Aorta (tissue), 5 donors: ENCODE results near the gene GSN. TPM values are rescaled to one million over a fixed set of nuclear protein-coding genes. Genes with fewer than 3 reads are reported as not detected.

Experiments
- ATAC-seq: fragments of 200-7000 bp; cut with Tn5 transposase; one replicate; pipeline ENCODE4 v1.9.1; 2022; ENCODE audit warnings: moderate library complexity; ENCODE audit not compliant: low FRiP score
- DNase-seq, 2 donors: peaks; one replicate each; pipeline ENCODE4 v3.0.0-alpha.2; 2020
- H3K27ac ChIP-seq, 2 donors: one replicate each; pipeline ENCODE4 v1.5.1; 2013; ENCODE audit warnings: low read length in 2 of 2, mild to moderate bottlenecking in 2 of 2, moderate library complexity in 2 of 2, control low read depth in 1 of 2, inconsistent platforms in 1 of 2, low read depth in 1 of 2
- H3K27me3 ChIP-seq, 2 donors: one replicate each; pipeline ENCODE4 v1.6.1; 2013; ENCODE audit warnings: control low read depth in 1 of 2, low read length in 1 of 2, mild to moderate bottlenecking in 1 of 2, moderate library complexity in 1 of 2; ENCODE audit not compliant: insufficient read depth in 2 of 2, control insufficient read depth in 1 of 2
- H3K36me3 ChIP-seq, 2 donors: one replicate each; pipeline ENCODE4 v1.6.1; 2013; ENCODE audit warnings: control low read depth in 1 of 2, low read length in 1 of 2, mild to moderate bottlenecking in 1 of 2; ENCODE audit not compliant: insufficient read depth in 2 of 2, control insufficient read depth in 1 of 2
- H3K4me1 ChIP-seq, 2 donors: one replicate each; pipeline ENCODE4 v1.6.1; 2013; ENCODE audit warnings: low read length in 2 of 2, control low read depth in 1 of 2, mild to moderate bottlenecking in 1 of 2, moderate library complexity in 1 of 2; ENCODE audit not compliant: insufficient read depth in 2 of 2, control insufficient read depth in 1 of 2
- H3K4me3 ChIP-seq, 2 donors: one replicate each; pipeline ENCODE4 v1.5.1; 2013; ENCODE audit warnings: low read length in 2 of 2, control low read depth in 1 of 2, mild to moderate bottlenecking in 1 of 2
- H3K9me3 ChIP-seq: one replicate; pipeline ENCODE4 v1.6.1; 2013; ENCODE audit warnings: mild to moderate bottlenecking, low read length; ENCODE audit not compliant: control insufficient read depth
- whole genome bisulfite sequencing, 2 donors: extraction: QIAGEN DNeasy Blood & Tissue Kit; methylation state at CpG; one replicate each; pipeline ENCODE4 v1.1.7; 2013; 5-methylcytosine and 5-hydroxymethylcytosine counted together
- intact Hi-C, 2 donors: fragments of 100-400 bp; cut with DNase I; formaldehyde crosslinking; loops; one replicate each; pipeline versions ENCODE4 v1.14.2 to v1.15.0; 2022
- polyA plus RNA-seq, 2 donors: library from polyadenylated mRNA; stranded (reverse); fragments of 200-250 nt; gene quantifications; one replicate each; pipeline ENCODE4 v1.2.3, GENCODE V29; 2013
- total RNA-seq, 2 donors: library from RNA; stranded (reverse); fragmentation: NEBNext Ultra II Directional; extraction: Animal tissue kit (Norgen Biotek cat#: 25700); gene quantifications; one replicate each; pipeline ENCODE4 v1.2.1, GENCODE V29; 2021
- donor health status: healthy with polysubstance abuse.
- donor health status: Bipolar disorder and iron deficiency.
- donor health status: DM: no; HTN: no; CAD: no.
- donor health status: DM: no; HTN: no; CAD: no.
- donor health status: DM: yes; HTN: yes; CAD: no.

GSN gene
- total and polyA plus RNA-seq, 4 donors = 451 to 2,469 (median 1,011) TPM

DNA sequence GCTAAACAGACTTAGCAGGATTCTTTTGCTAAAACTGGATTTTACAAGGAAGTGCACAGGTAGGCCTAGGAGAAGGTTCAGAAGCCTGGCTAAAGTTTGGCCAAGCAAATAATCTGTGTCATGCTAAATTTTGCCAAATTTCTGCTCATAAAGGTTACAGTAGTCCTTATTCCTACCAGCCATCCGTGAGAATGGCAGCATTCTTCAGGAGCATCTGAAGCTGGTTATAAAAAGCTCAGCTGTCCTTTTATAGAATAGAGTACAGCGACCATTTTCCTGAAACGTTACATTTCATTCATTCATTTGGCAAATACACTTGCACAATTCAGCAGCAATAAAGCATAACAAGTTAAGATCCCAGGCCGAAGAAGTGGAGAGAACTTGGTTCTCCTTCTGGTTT lies 6.9 kb downstream of the GSN start:
- intact Hi-C loops = no loop called here
- Histone ChIP-seq H3K27me3 (no peaks in the 10 kb centered on the region), H3K4me1 (peaks cover 16 to 22% of the 10 kb centered on the region in 2 donors), H3K36me3 (no peaks in the 10 kb centered on the region), H3K9me3 (no peaks in the 10 kb centered on the region), H3K4me3 (no peak overlapping the region), H3K27ac (peak overlapping the region; percentile 69 to 80)
- DNase-seq = no peak
- no peak for ATAC-seq
- WGBS, 2 donors = 12 to 19% methylated on average over 4 of the region's 4 CpGs

- peak overlapping the region; percentile 72 to 98 for H3K27ac ChIP-seq
- 22 to 23% methylated on average over 8 of the region's 8 CpGs for WGBS, 2 donors
- intact Hi-C loops = no loop called here
Measured at GRCh38 chr9:121275781-121276658, 8.1 kb downstream of the GSN start.

GRCh38 chr9:121277026-121277425 lies 9.1 kb downstream of the GSN start:
- DNase-seq (no peak), ATAC-seq (no peak)
- 96 to 100% methylated on average over 1 of the region's 1 CpG for WGBS, 2 donors
- H3K9me3 ChIP-seq = no peaks in the 10 kb centered on the region
- H3K27me3 ChIP-seq = no peaks in the 10 kb centered on the region
- H3K4me1 ChIP-seq = peaks cover 20 to 25% of the 10 kb centered on the region in 2 donors
- intact Hi-C loops = no loop called here
- H3K4me3 ChIP-seq = no peak overlapping the region
- H3K36me3 ChIP-seq = no peaks in the 10 kb centered on the region
- peak overlapping the region; percentile 75 to 81 for H3K27ac ChIP-seq

More at GRCh38 chr9:121275781-121276658, 8.1 kb downstream of the GSN start:
- no peak overlapping the region for H3K4me3 ChIP-seq
- H3K9me3 ChIP-seq = no peaks in the 10 kb centered on the region
- H3K36me3 ChIP-seq = no peaks in the 10 kb centered on the region
- ATAC-seq = no peak
- no peak for DNase-seq
- H3K4me1 ChIP-seq = peaks cover 19 to 25% of the 10 kb centered on the region in 2 donors
- no peaks in the 10 kb centered on the region for H3K27me3 ChIP-seq

DNA sequence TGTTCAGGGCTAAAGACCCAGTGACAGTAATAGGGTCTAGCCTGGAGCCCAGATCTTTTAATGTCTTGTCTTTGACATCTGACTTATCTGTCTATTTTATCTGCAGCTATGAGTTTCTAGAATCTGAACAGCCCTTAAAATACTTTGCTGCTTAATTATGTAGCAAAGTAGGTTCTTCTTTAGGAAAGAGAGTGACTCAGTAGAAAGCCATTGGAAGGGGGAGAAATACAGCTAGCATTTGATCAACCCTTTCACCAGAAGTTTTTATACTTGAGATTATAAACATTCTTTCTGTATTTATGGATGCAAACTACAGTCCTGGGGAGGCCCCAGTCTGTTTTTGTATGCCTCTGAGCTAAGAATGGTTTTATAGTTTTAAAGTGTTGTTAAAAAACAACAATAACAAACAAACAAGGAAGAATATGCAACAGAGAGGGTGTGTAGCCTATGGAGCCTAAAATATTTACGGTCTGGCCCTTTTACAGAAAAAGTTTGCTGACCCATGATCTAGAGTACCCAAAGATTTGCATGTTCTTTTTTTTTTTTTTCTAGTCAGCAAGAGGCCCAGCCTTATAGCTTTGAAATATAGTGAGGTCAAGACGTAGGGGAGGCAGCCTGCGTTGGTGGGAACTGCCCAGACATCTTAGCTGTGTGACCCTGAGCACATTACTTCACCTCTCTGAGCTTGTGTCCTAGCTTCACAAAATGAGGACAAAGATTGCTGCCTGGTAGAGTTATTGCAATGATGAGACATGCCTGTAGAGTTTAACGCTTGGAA lies 9.7 kb downstream of the GSN start:
- peak overlapping the region; percentile 81 to 98 for H3K27ac ChIP-seq
- DNase-seq = no peak
- no peak overlapping the region for H3K4me3 ChIP-seq
- intact Hi-C loops = loop anchor here (1.0 to 2.0 kb wide), 2 partner anchors 8 to 21 kb away; no protein-coding TSS in a partner anchor
- H3K4me1 ChIP-seq = peaks cover 20 to 25% of the 10 kb centered on the region in 2 donors
- H3K9me3 ChIP-seq = no peaks in the 10 kb centered on the region
- ATAC-seq = no peak
- no peaks in the 10 kb centered on the region for H3K27me3 ChIP-seq
- H3K36me3 ChIP-seq = no peaks in the 10 kb centered on the region
- 37 to 47% methylated on average over 4 of the region's 4 CpGs for WGBS, 2 donors

DNA sequence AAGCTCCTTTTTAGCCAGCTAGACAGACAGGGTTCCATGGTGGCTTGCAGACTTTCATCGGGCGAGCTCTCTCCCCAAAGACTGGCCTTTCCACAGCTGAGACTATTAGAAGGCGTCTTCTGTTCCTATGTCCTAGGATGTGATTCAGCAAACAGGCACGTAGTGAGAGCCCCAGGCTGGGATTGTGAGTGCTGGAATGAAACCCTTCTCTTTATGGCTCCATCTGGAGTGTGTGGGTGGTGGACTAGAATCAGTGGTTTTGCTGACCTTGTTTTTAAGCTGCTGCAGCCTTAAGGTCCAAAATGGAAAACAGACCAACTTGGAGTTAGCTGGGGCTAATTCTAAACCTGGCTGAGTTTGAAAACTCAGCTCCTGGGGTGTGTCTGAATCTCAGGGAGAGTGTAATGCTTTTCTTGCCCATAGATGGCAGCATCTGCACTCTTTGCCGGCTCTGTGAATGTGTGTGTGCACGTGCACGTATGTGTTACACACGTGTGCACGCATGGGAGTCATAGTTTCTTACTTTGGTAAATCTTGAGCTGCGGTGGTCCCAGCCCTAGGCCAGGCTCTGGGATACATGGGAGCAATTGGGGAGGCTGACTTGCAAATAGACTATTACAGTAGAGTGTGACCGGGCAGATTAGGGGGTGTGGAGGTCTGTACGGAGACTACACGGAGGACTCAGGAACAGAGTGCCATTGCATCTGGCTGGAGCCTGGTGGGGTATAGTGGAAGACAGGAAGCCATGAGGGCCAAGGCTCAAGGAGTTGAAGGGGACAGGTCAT lies 10.7 kb downstream of the GSN start:
- H3K4me1 ChIP-seq = peaks cover 20 to 25% of the 10 kb centered on the region in 2 donors
- no peaks in the 10 kb centered on the region for H3K27me3 ChIP-seq
- no peaks in the 10 kb centered on the region for H3K9me3 ChIP-seq
- H3K36me3 ChIP-seq = no peaks in the 10 kb centered on the region
- H3K27ac ChIP-seq = peak overlapping the region; percentile 81 to 98
- no peak overlapping the region for H3K4me3 ChIP-seq
- intact Hi-C loops = loop anchor here (1.0 to 2.0 kb wide), 2 partner anchors 9 to 20 kb away; no protein-coding TSS in a partner anchor
- DNase-seq (peak in 1 of 2 donors; percentile 80), ATAC-seq (peak; percentile 85)
- 7 to 9% methylated on average over 13 of the region's 13 CpGs for WGBS, 2 donors

DNA sequence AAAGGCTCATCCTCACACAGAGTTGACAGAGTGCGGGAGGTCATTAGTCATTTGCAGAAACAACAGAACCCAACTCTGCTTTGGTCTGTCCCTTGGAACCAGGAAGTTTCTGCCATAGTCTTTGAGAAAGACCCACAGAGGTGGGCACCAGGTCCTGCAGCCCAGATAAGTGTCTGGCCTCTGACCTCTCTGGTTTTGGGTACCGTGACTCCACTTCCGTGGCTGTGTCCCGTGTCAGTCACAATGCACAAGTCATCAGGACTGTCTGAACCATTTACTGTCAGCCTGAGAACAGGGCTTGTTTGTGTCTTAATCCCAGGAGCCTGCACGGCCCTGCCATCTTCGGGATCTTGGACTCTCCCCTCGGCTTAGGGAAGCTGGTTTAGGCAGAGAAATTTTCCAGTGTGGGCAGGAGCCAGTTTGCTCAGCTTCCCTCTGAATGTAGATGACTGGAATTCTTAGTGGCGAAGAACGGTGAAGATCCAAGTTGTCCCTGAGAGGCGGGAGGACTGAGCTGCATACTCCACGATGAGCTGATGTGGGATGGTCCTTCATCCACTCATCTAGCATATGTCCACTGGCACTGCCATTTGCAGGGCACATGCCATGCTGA lies 11.9 kb downstream of the GSN start:
- intact Hi-C loops = loop anchor here (2.0 to 5.0 kb wide), 2 partner anchors 19 to 37 kb away; no protein-coding TSS in a partner anchor
- ATAC-seq (no peak), DNase-seq (no peak)
- H3K27me3 ChIP-seq = no peaks in the 10 kb centered on the region
- H3K9me3 ChIP-seq = no peaks in the 10 kb centered on the region
- no peaks in the 10 kb centered on the region for H3K36me3 ChIP-seq
- H3K4me3 ChIP-seq = no peak overlapping the region
- peak overlapping the region; percentile 2 to 98 for H3K27ac ChIP-seq
- H3K4me1 ChIP-seq = peaks cover 20% of the 10 kb centered on the region in 2 donors
- WGBS, 2 donors = 27 to 29% methylated on average over 11 of the region's 11 CpGs

DNA sequence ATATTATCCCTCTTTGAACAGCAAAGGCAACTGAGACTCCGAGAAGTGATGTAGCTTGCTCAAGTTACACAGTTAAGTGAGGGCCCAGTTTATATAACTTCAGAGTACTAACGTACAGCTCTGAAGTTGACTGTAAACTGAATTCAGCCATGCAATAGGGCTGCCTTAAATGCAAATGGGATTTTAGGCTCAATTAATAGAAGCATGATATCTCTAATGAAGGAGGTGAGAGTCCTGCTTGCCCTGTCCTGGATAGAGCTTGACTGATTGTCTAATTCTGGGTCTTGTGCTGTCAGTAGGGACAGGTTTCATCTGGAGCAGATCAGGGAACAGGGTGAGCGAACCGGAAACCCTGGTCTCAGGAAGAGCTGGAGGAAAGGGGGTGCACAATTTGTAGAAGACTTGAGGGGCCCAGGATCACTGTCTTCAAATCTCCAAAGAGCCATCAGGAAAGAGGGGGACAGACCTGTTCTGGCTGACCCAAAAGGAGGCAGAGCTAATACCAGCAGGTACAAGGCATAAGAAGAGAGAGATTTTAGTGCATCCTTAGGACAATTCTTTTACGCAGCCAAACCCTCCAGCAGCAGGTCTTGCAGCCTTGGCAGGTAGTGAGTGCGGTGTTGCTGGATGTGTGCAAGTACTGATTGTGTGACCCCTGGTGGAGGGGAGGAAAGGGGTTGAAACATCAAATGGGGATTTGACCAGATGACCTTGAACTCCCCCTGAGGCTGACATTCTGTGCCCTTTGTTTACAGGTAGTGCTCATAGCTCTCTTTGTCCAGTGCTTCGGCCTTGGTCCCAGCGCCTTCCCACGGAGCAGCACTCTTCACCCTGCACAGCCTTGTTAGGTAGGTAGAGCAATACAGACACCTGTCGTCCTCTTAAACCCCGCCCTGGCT lies 13.0 kb downstream of the GSN start:
- intact Hi-C loops = loop anchor here in 1 of 2 donors (5.0 kb wide), 1 partner anchor 36 kb away; no protein-coding TSS in a partner anchor
- H3K36me3 ChIP-seq = no peaks in the 10 kb centered on the region
- DNase-seq (no peak), ATAC-seq (no peak)
- peak overlapping the region; percentile 69 to 91 for H3K27ac ChIP-seq
- H3K9me3 ChIP-seq = no peaks in the 10 kb centered on the region
- H3K4me3 ChIP-seq = no peak overlapping the region
- 51 to 53% methylated on average over 11 of the region's 11 CpGs for WGBS, 2 donors
- no peaks in the 10 kb centered on the region for H3K27me3 ChIP-seq
- peaks cover 13 to 20% of the 10 kb centered on the region in 2 donors for H3K4me1 ChIP-seq
